OCI-LY1 (cell line): ENCODE data around the gene EXPH5.

Source experiments
- EZH2 ChIP-seq: fragments of 200-600 bp; sonication (generic), shearing (Covaris generic); IDR thresholded peaks from 2 replicates; pipeline ENCODE4 v1.8.0; 2017; ENCODE audit warnings: borderline replicate concordance, mixed run types, mild to moderate bottlenecking, antibody characterized with exemption, low read length, moderate library complexity, mixed read lengths
- TF ChIP-seq, protein P1 (sequence below): fragments of 200-600 bp; sonication (generic), shearing (Covaris generic); IDR thresholded peaks from 2 replicates; pipeline ENCODE4 v1.5.1; 2017; ENCODE audit warnings: mild to moderate bottlenecking, antibody characterized with exemption, low read length, moderate library complexity, mixed read lengths

DNA sequence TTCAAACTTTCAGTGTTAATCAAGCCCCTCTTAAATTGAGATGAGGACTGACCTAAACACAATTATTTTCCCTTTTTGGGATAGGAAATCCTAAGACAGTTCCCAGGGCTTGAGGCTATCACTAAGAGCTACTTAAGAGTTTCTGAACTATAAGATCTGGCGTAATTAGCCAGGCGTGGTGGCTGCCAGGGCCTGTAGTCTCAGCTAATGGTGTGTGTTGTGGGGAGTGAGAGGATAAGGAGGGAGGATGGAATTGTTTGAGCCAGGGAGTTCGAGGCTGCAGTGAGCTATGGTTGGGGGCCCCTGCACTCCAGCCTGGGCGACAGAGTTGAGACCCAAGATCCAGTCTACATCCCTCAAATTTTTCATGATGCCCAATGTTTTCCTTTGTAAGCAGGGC, 23.5 kb upstream of the EXPH5 start:
- TF ChIP-seq, protein P1, sequence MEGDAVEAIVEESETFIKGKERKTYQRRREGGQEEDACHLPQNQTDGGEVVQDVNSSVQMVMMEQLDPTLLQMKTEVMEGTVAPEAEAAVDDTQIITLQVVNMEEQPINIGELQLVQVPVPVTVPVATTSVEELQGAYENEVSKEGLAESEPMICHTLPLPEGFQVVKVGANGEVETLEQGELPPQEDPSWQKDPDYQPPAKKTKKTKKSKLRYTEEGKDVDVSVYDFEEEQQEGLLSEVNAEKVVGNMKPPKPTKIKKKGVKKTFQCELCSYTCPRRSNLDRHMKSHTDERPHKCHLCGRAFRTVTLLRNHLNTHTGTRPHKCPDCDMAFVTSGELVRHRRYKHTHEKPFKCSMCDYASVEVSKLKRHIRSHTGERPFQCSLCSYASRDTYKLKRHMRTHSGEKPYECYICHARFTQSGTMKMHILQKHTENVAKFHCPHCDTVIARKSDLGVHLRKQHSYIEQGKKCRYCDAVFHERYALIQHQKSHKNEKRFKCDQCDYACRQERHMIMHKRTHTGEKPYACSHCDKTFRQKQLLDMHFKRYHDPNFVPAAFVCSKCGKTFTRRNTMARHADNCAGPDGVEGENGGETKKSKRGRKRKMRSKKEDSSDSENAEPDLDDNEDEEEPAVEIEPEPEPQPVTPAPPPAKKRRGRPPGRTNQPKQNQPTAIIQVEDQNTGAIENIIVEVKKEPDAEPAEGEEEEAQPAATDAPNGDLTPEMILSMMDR: no peak
- no peak for TF ChIP-seq EZH2
